Adrenal gland (tissue), 19 donors: ENCODE data around the gene KCTD19. TPM values are rescaled to one million over a fixed set of nuclear protein-coding genes. Genes with fewer than 3 reads are reported as not detected.
"Not testable (repeated sequence)": the region's sequence is repeated elsewhere in the genome, so short reads cannot be mapped to it uniquely, and the experiment has no call there.

Experiments used
- DNase-seq, 7 donors: peaks; one replicate each; pipeline ENCODE4 v3.0.0-alpha.2; 2019 to 2020
- H3K27ac ChIP-seq, 5 donors: fragments of 200-600 bp; sonication (generic) in 4 of 5; 1 replicate in 3 of 5; 2 replicates in 2 of 5; pipeline versions ENCODE4 v1.5.1 to v1.8.0; 2016 to 2020; ENCODE audit warnings: mild to moderate bottlenecking in 1 of 5
- H3K27me3 ChIP-seq: fragments of 200-600 bp; 2 replicates; pipeline ENCODE4 v1.8.0; 2021
- H3K36me3 ChIP-seq, 2 donors: fragments of 200-600 bp; replicated peaks in 1 of 2; 1 replicate in 1 of 2; 2 replicates in 1 of 2; pipeline versions ENCODE4 v1.5.1 to v1.8.0; 2018 to 2022
- H3K4me1 ChIP-seq, 2 donors: fragments of 200-600 bp; replicated peaks in 1 of 2; 1 replicate in 1 of 2; 2 replicates in 1 of 2; pipeline versions ENCODE4 v1.5.1 to v1.8.0; 2018 to 2021
- H3K4me3 ChIP-seq, 4 donors: fragments of 200-600 bp; sonication (generic) in 3 of 4; one replicate each; pipeline ENCODE4 v1.5.1; 2016 to 2018
- H3K9me3 ChIP-seq, 3 donors: fragments of 200-600 bp; sonication (generic) in 1 of 3; replicated peaks in 1 of 3; 1 replicate in 2 of 3; 2 replicates in 1 of 3; pipeline versions ENCODE4 v1.5.1 to v1.8.0; 2016 to 2021
- CTCF ChIP-seq, 6 experiments: fragments of 450-650 bp in 4 of 6; fragments of 200-600 bp in 2 of 6; sonication (generic) in 1 of 6; IDR thresholded peaks; 1 replicate in 5 of 6; 2 replicates in 1 of 6; pipeline versions ENCODE4 v1.5.1 to v1.8.0; 2016 to 2021; ENCODE audit warnings: antibody characterized with exemption in 6 of 6, mild to moderate bottlenecking in 2 of 6, moderate library complexity in 1 of 6
- POLR2A ChIP-seq, 2 donors: fragments of 450-650 bp; IDR thresholded peaks; one replicate each; pipeline ENCODE4 v1.6.1; 2017; ENCODE audit warnings: antibody characterized with exemption in 2 of 2, mild to moderate bottlenecking in 2 of 2, moderate library complexity in 1 of 2
- WGBS, 4 donors: extraction: QIAGEN DNeasy Blood & Tissue Kit in 2 of 4; methylation state at CpG; one replicate each; pipeline versions ENCODE4 v1.1.5 to v1.1.7; 2013 to 2017; 5-methylcytosine and 5-hydroxymethylcytosine counted together
- intact Hi-C, 2 donors: fragments of 100-400 bp; cut with DNase I; formaldehyde crosslinking; loops; one replicate each; pipeline versions ENCODE4 v1.14.1 to v1.15.0; 2022 to 2023
- long read RNA-seq, 10 donors: library from polyadenylated mRNA in 3 of 10; unstranded in 2 of 10; stranded (forward) in 1 of 10; transcript quantifications; one replicate each; pipeline ENCODE4 v2.0.0 and lab custom pipeline, GENCODE V29; 2021 to 2026
- polyA plus RNA-seq, 3 donors: library from polyadenylated mRNA; stranded (reverse); fragments of 200-250 nt in 2 of 3; fragments of 350-450 nt in 1 of 3; fragmentation: Illumina TruSeq in 1 of 3; extraction: RNeasy Lipid Tissue Mini Kit (QIAGEN cat#74804) in 1 of 3; gene quantifications; one replicate each; pipeline ENCODE4 v1.2.3, GENCODE V29; 2013 to 2014
- total RNA-seq, 9 donors: library from RNA; depleted of rRNA in 4 of 9; stranded (reverse); fragments of >200 nt in 4 of 9; fragments of 120-200 nt in 1 of 9; fragmentation: NEBNext Ultra II Directional in 1 of 9; extraction: Animal tissue kit (Norgen Biotek cat#: 25700) in 1 of 9; gene quantifications; one replicate each; pipeline versions ENCODE4 v1.1.0 to v1.2.4, GENCODE V29; 2013 to 2023
- donor health status: healthy with polysubstance abuse.
- donor health status: Bipolar disorder and iron deficiency.
- donor health status: DM: yes; HTN: yes; CAD: no.
- donor health status: DM: no; HTN: no; CAD: no.
- donor health status: DM: no; HTN: no; CAD: no.
- donor health status: DM: yes; HTN: yes; CAD: no.

The KCTD19 gene
- total RNA-seq (1 to 10 TPM in 1 of 9 donors, under 1 TPM in 1, not detected in 7; 0.04 to 3.2 TPM), polyA plus RNA-seq (under 1 TPM; 0.07 to 0.80 (median 0.18) TPM)
- long read RNA-seq, donor 1: 0 reads
- long read RNA-seq, donor 2: 0 reads
- long read RNA-seq, donor 3: 0 reads
- long read RNA-seq, donor 4: 0 reads
- long read RNA-seq, donor 5: 0 reads
- long read RNA-seq, donor 6: 0 reads
- long read RNA-seq, donor 7: 0 reads
- long read RNA-seq, donor 8: 0 reads
- long read RNA-seq, donor 9, partial matches to known transcripts: 13 of 14 reads
- long read RNA-seq, donor 9, other reads (novel, unspliced or antisense): 0 of 14 reads
- long read RNA-seq, donor 10, partial matches to known transcripts: 11 of 11 reads
- long read RNA-seq, donor 10, other reads (novel, unspliced or antisense): 0 of 11 reads

DNA sequence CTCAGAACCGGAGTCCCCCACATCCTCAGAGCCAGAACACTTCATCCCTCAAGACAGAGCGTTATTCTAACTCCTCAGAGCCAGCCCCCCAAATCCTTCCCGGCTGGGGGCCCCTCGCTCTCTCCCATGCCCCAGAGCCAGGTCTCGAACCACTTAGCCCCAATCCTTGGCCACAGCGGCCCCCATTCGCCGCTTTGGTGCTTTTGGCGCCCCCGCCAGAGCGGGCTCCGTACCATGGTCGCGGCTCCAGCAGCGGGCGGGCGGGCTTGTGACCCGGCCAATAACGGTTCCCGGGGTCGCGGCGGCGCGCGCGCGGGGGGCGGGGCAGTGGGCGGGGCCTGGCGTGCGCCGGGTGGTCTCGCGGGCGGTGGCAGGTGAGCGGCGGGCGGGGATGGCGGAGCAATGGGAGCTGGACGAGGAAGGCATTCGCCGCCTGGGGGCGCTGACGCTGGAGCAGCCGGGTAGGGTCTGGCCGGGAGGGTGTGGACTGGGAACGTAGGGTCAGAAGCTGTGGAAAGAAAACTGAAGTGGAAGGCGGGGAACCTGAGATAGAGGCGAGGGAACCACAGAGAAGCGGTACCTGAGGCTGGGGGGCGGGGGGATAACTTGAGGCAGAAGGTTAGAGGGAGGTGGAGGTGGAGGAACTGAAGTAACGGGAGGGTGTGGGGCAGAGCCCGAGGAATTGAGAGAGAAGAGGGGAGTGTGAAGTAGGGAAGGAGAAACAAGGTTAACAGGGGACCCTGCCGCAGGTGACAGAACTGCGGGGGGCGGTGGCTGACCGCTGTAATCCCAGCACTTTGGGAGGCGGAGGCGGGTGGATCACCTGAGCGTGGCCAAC, at the start of gene KCTD19, which contains the start of gene LRRC36:
KCTD19 (minus strand) TSS at position 270 of the 838 bp plus-strand sequence; CDS start at position 236, 34 bp downstream.
LRRC36 (plus strand) TSS at position 344 of the 838 bp plus-strand sequence; CDS start at position 392, 48 bp downstream.
- Histone ChIP-seq H3K27ac (no peak within 1 kb of the TSS), H3K36me3 (no peaks in the 10 kb centered on the region), H3K27me3 (no peaks in the 10 kb centered on the region), H3K9me3 (no peaks in the 10 kb centered on the region), H3K4me3 (peak within 1 kb of the TSS in 2 of 4 donors; percentile 11 to 66), H3K4me1 (peaks cover 8 to 9% of the 10 kb centered on the region in 2 donors)
- TF ChIP-seq CTCF (IDR thresholded peaks at IDR 0.05) (peak in 4 of 6 experiments; percentile 13 to 47 (median 36)), POLR2A (IDR thresholded peaks at IDR 0.05) (no peak)
- intact Hi-C loops: no loop called here
- peak; percentile 41 to 69 (median 56) for DNase-seq
- 6 to 18% (median 8%) methylated on average over 21 to 61 of the region's 61 CpGs for WGBS, 4 donors

GRCh38 chr16:67376012-67376411, 49.5 kb upstream of the KCTD19 start:
- H3K4me1 ChIP-seq, H3K4me3 ChIP-seq, H3K27ac ChIP-seq, H3K36me3 ChIP-seq, DNase-seq, intact Hi-C loops, H3K27me3 ChIP-seq, H3K9me3 ChIP-seq: not testable (repeated sequence)
- 87 to 92% (median 88%) methylated on average over 11 of the region's 11 CpGs for WGBS, 4 donors

- Histone ChIP-seq H3K9me3 (no peaks in the 10 kb centered on the region), H3K27me3 (no peaks in the 10 kb centered on the region), H3K4me1 (no peaks in the 10 kb centered on the region), H3K36me3 (no peaks in the 10 kb centered on the region), H3K27ac (no peak overlapping the region), H3K4me3 (no peak overlapping the region)
- intact Hi-C loops: no loop called here
- TF ChIP-seq CTCF (IDR thresholded peaks at IDR 0.05): peak in 5 of 6 experiments; percentile 48 to 59 (median 49)
- TF ChIP-seq POLR2A (IDR thresholded peaks at IDR 0.05): no peak
- DNase-seq: no peak
Measured at GRCh38 chr16:67372664-67373063, 46.1 kb upstream of the KCTD19 start.

DNA sequence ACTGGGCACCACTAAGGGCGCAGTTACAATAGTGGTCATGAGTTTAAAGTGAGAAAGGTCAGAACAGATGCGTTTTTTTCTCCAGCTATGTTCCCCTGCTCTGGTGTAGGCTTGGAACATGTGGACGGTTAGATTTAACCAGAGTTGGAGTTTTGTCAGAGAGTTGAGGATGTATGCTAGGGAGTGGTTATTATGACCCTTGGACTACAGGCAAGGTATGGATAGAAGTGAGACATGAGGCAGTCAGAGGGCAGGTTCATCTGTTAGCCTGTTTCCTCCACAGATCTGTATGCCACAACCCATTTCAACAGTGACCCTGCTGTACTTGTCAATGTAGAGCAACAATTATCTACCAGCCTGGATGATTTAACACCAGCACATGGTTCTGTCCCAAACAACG, 44.1 kb upstream of the KCTD19 start:
- H3K27me3 ChIP-seq: no peaks in the 10 kb centered on the region
- whole genome bisulfite sequencing, 4 donors: 84 to 89% (median 86%) methylated on average over 4 of the region's 4 CpGs
- H3K36me3 ChIP-seq: no peaks in the 10 kb centered on the region
- H3K4me1 ChIP-seq: no peaks in the 10 kb centered on the region
- TF ChIP-seq POLR2A (IDR thresholded peaks at IDR 0.05) (no peak), CTCF (IDR thresholded peaks at IDR 0.05) (no peak)
- intact Hi-C loops: no loop called here
- no peak for DNase-seq
- no peaks in the 10 kb centered on the region for H3K9me3 ChIP-seq
- H3K27ac ChIP-seq: no peak overlapping the region
- no peak overlapping the region for H3K4me3 ChIP-seq
